B cell (primary cell): ENCODE measurements around the gene PTEN. TPM values are rescaled to one million over a fixed set of nuclear protein-coding genes. Genes with fewer than 3 reads are reported as not detected.

Experiments used
- ATAC-seq: fragments of 200-7000 bp; cut with Tn5 transposase; one replicate; pipeline ENCODE4 v1.10.0; 2021; ENCODE audit warnings: low read depth, mild to moderate bottlenecking, moderate number of reproducible peaks, moderate library complexity
- CTCF ChIA-PET: fragments of 350-600 bp; sonication (Branson Sonifier 250); formaldehyde crosslinking; loops from one replicate; lab custom pipeline; 2021; ENCODE audit warnings: antibody characterized with exemption, inconsistent platforms; lab: Charles Lee
- POLR2A ChIA-PET: fragments of 350-600 bp; sonication (Branson Sonifier 250); formaldehyde crosslinking; loops from one replicate; lab custom pipeline; 2021; ENCODE audit warnings: antibody characterized with exemption; lab: Charles Lee
- DNase-seq: peaks from one replicate; pipeline ENCODE4 v3.0.0; 2013
- H2AFZ ChIP-seq: 2 replicates; pipeline ENCODE4 v1.6.1; 2012; ENCODE audit warnings: mild to moderate bottlenecking, low read depth, low read length; ENCODE audit not compliant: insufficient read depth, poor library complexity, severe bottlenecking
- H3K27ac ChIP-seq, 2 donors: 1 replicate in 1 of 2; 2 replicates in 1 of 2; pipeline ENCODE4 v1.5.1; 2012 to 2013; ENCODE audit warnings: low read length in 2 of 2, mild to moderate bottlenecking in 2 of 2, moderate library complexity in 1 of 2
- H3K27me3 ChIP-seq, 4 experiments: fragments of 200-600 bp in 1 of 4; sonication (generic) in 1 of 4; replicated peaks in 1 of 4; 1 replicate in 2 of 4; 2 replicates in 2 of 4; pipeline versions ENCODE4 v1.6.1 to v1.7.0; 2013 to 2016; ENCODE audit warnings: low read length in 3 of 4, mild to moderate bottlenecking in 2 of 4, mixed read lengths in 1 of 4, moderate library complexity in 1 of 4; ENCODE audit not compliant: insufficient read depth in 4 of 4, control insufficient read depth in 3 of 4; ENCODE audit errors: control extremely low read depth in 1 of 4
- H3K36me3 ChIP-seq, 2 experiments: replicated peaks in 1 of 2; 1 replicate in 1 of 2; 2 replicates in 1 of 2; pipeline versions ENCODE4 v1.6.1 to v1.7.1; 2013; ENCODE audit warnings: low read length in 1 of 2; ENCODE audit not compliant: insufficient read depth in 2 of 2, control insufficient read depth in 1 of 2; ENCODE audit errors: control extremely low read depth in 1 of 2, extremely low read depth in 1 of 2
- H3K4me1 ChIP-seq, 2 donors: fragments of 200-600 bp in 1 of 2; sonication (generic) in 1 of 2; 1 replicate in 1 of 2; 2 replicates in 1 of 2; pipeline versions ENCODE4 v1.5.1 to v1.6.1; 2013 to 2017; ENCODE audit warnings: low read length in 2 of 2; ENCODE audit not compliant: control insufficient read depth in 2 of 2, insufficient read depth in 2 of 2
- H3K4me2 ChIP-seq: replicated peaks from 2 replicates; pipeline ENCODE3; 2012; ENCODE audit warnings: mild to moderate bottlenecking, low read depth, low read length; ENCODE audit not compliant: poor library complexity, severe bottlenecking
- H3K4me3 ChIP-seq, 5 experiments: fragments of 200-600 bp in 1 of 5; sonication (generic) in 1 of 5; 1 replicate in 3 of 5; 2 replicates in 2 of 5; pipeline versions ENCODE4 v1.5.1 to v1.7.0; 2011 to 2016; ENCODE audit warnings: low read length in 4 of 5, mild to moderate bottlenecking in 4 of 5, low read depth in 2 of 5, control low read depth in 1 of 5, moderate library complexity in 1 of 5; ENCODE audit not compliant: insufficient read depth in 1 of 5; ENCODE audit errors: control extremely low read depth in 1 of 5, extremely low read depth in 1 of 5
- H3K79me2 ChIP-seq: fragments of 200-600 bp; sonication (generic); one replicate; pipeline ENCODE4 v1.6.0; 2016; ENCODE audit warnings: low read length; ENCODE audit not compliant: control insufficient read depth, insufficient read depth
- H3K9ac ChIP-seq: fragments of 200-600 bp; sonication (generic); 2 replicates; pipeline ENCODE4 v1.6.1; 2017; ENCODE audit warnings: mild to moderate bottlenecking, low read length, moderate library complexity
- H3K9me3 ChIP-seq, 3 donors: one replicate each; pipeline versions ENCODE4 v1.6.1 to v1.7.1; 2013; ENCODE audit warnings: low read length in 2 of 3; ENCODE audit not compliant: control insufficient read depth in 2 of 3, insufficient read depth in 1 of 3; ENCODE audit errors: control extremely low read depth in 1 of 3
- H4K20me1 ChIP-seq: 2 replicates; pipeline ENCODE4 v1.6.0; 2012; ENCODE audit warnings: mild to moderate bottlenecking, low read length; ENCODE audit not compliant: insufficient read depth, control insufficient read depth, poor library complexity, severe bottlenecking
- H3K27ac Mint-ChIP-seq: one replicate; pipeline ENCODE4 v1.8.0; 2021; ENCODE audit warnings: mixed read lengths
- H3K27me3 Mint-ChIP-seq: one replicate; pipeline ENCODE4 v1.8.0; 2021; ENCODE audit warnings: mixed read lengths
- H3K4me1 Mint-ChIP-seq: one replicate; pipeline ENCODE4 v1.8.0; 2021; ENCODE audit warnings: mixed read lengths
- H3K4me3 Mint-ChIP-seq: one replicate; pipeline ENCODE4 v1.8.0; 2021; ENCODE audit warnings: mixed read lengths
- H3K9me3 Mint-ChIP-seq: one replicate; pipeline ENCODE4 v1.8.0; 2022; ENCODE audit warnings: mixed read lengths; ENCODE audit not compliant: insufficient read depth
- CTCF ChIP-seq: fragments of 200-600 bp; IDR thresholded peaks from one replicate; pipeline ENCODE4 v1.8.0; 2022; ENCODE audit warnings: antibody characterized with exemption, mild to moderate bottlenecking
- EZH2 ChIP-seq: IDR thresholded peaks from 2 replicates; pipeline ENCODE4 v1.6.1; 2012; ENCODE audit warnings: borderline replicate concordance, low read depth, mild to moderate bottlenecking, moderate library complexity, low read length; ENCODE audit not compliant: insufficient read depth, poor library complexity, severe bottlenecking
- WGBS: methylation state at CpG from one replicate; pipeline ENCODE4 v1.1.5; 2013; ENCODE audit warnings: missing lambda C conversion rate; ENCODE audit not compliant: insufficient coverage; 5-methylcytosine and 5-hydroxymethylcytosine counted together
- intact Hi-C: fragments of 100-400 bp; cut with micrococcal nuclease; formaldehyde crosslinking; loops from one replicate; pipeline ENCODE4 v1.10.0; 2022
- polyA plus RNA-seq: library from polyadenylated mRNA; depleted of rRNA; stranded (reverse); fragments of >200 nt; gene quantifications from 2 replicates; pipeline ENCODE4 v1.2.3, GENCODE V29; 2012
- total RNA-seq, 2 donors: library from RNA; stranded (reverse); fragments of 120-200 nt in 1 of 2; gene quantifications; 1 replicate in 1 of 2; 2 replicates in 1 of 2; pipeline versions ENCODE4 v1.2.3 to v1.2.4, GENCODE V29; 2013 to 2022

PTEN gene
- total and polyA plus RNA-seq, 2 donors (not counting 1 experiment from before 2014, with no cell fraction given): 15.2 to 114 TPM

- H3K9me3 Mint-ChIP-seq: no peaks in the 10 kb centered on the region
- Histone ChIP-seq H3K9me3 (no peaks in the 10 kb centered on the region), H3K36me3 (no peaks in the 10 kb centered on the region), H3K4me1 (peaks cover 16 to 20% of the 10 kb centered on the region in 2 donors), H3K79me2 (peaks cover 33% of the 10 kb centered on the region), H3K27me3 (no peaks in the 10 kb centered on the region), H2AFZ (peak overlapping the region; percentile 89), H3K4me2 (peak overlapping the region; percentile 85), H3K4me3 (peak overlapping the region; percentile 87 to 99 (median 99)), H4K20me1 (no peaks in the 10 kb centered on the region), H3K27ac (peak overlapping the region; percentile 79 to 84), H3K9ac (peak overlapping the region; percentile 72)
- intact Hi-C loops: loop anchor here (1.0 to 5.0 kb wide), 8 partner anchors 44 to 1390 kb away; partner anchors contain the start of genes ATAD1, LIPA and STAMBPL1
- no peak for TF ChIP-seq EZH2
- no peak for TF ChIP-seq CTCF
- H3K27me3 Mint-ChIP-seq: no peaks in the 10 kb centered on the region
- ChIA-PET CTCF (interaction anchor here (0.8 to 11.5 kb wide), 16 partner anchors 10 to 721 kb away, joined by 3 to 241 read pairs (median 6); partner anchors contain the start of genes ATAD1 and RNLS), POLR2A (interaction anchor here (0.6 to 3.0 kb wide), 16 partner anchors 44 to 1040 kb away, joined by 3 to 77 read pairs (median 4); partner anchors contain the start of genes ATAD1, GLUD1, RNLS and SHLD2)
- under 1% methylated on average over 55 of the region's 57 CpGs for WGBS
- peak overlapping the region; percentile 98 for H3K4me3 Mint-ChIP-seq
- H3K4me1 Mint-ChIP-seq: peaks cover 35% of the 10 kb centered on the region
- ATAC-seq (peak; percentile 66), DNase-seq (peak; percentile 98)
- H3K27ac Mint-ChIP-seq: peak overlapping the region; percentile 98
Observed at GRCh38 chr10:87861953-87862678, 1.3 kb upstream of the PTEN start.
